LoVo (cell line): ENCODE results near the gene ANO4.
A peak's percentile ranks its signal among the peaks of the same experiment; 100 is the strongest.
"Not testable (repeated sequence)": the region's sequence is repeated elsewhere in the genome, so short reads cannot be mapped to it uniquely, and the experiment has no call there.

Experiments used
- DNase-seq: peaks from one replicate; pipeline ENCODE4 v3.0.0-alpha.2; 2016; ENCODE audit warnings: low spot score

ANO4 gene

GRCh38 chr12:100871195-100871734, 76.7 kb downstream of the ANO4 start:
- no peak for DNase-seq

GRCh38 chr12:100875156-100875555, 80.6 kb downstream of the ANO4 start:
- DNase-seq: no peak

GRCh38 chr12:100875771-100876170, 81.2 kb downstream of the ANO4 start:
- DNase-seq: no peak

- no peak for DNase-seq
These were observed 83.2 kb downstream of the ANO4 start for GRCh38 chr12:100877776-100878175.

- DNase-seq: no peak
These were observed 100.6 kb downstream of the ANO4 start for GRCh38 chr12:100895192-100895591.

- DNase-seq: no peak
These were observed 101.6 kb downstream of the ANO4 start for GRCh38 chr12:100896192-100896591.

- DNase-seq: peak; percentile 1
These were observed 102.7 kb downstream of the ANO4 start for GRCh38 chr12:100897240-100897639.

GRCh38 chr12:100899301-100899700, 104.7 kb downstream of the ANO4 start:
- no peak for DNase-seq

GRCh38 chr12:100900808-100901207, 106.2 kb downstream of the ANO4 start:
- no peak for DNase-seq

- no peak for DNase-seq
These were observed 106.7 kb downstream of the ANO4 start for GRCh38 chr12:100901266-100901665.

GRCh38 chr12:100904270-100904669, 109.7 kb downstream of the ANO4 start:
- DNase-seq: no peak

GRCh38 chr12:100908501-100908900, 113.9 kb downstream of the ANO4 start:
- no peak for DNase-seq

GRCh38 chr12:100913872-100914592, 119.5 kb downstream of the ANO4 start:
- DNase-seq: no peak

- no peak for DNase-seq
These were observed 124.5 kb downstream of the ANO4 start for GRCh38 chr12:100919116-100919515.

- no peak for DNase-seq
These were observed 125.9 kb downstream of the ANO4 start for GRCh38 chr12:100920493-100920892.

- DNase-seq: no peak
These were observed 132.2 kb downstream of the ANO4 start for GRCh38 chr12:100926669-100927248.

GRCh38 chr12:100927826-100928225, 133.2 kb downstream of the ANO4 start:
- DNase-seq: no peak

GRCh38 chr12:100932571-100932970, 138.0 kb downstream of the ANO4 start:
- DNase-seq: no peak

- not testable (repeated sequence) for DNase-seq
These were observed 139.0 kb downstream of the ANO4 start for GRCh38 chr12:100933531-100933930.

GRCh38 chr12:100935929-100936328, 141.4 kb downstream of the ANO4 start:
- DNase-seq: no peak

GRCh38 chr12:100936661-100937060, 142.1 kb downstream of the ANO4 start:
- no peak for DNase-seq

- no peak for DNase-seq
These were observed 145.9 kb downstream of the ANO4 start for GRCh38 chr12:100940503-100940902.

- no peak for DNase-seq
These were observed 148.6 kb downstream of the ANO4 start for GRCh38 chr12:100942984-100943749.
